ENCODE data around the gene SLIT1.

Gene SLIT1

DNA sequence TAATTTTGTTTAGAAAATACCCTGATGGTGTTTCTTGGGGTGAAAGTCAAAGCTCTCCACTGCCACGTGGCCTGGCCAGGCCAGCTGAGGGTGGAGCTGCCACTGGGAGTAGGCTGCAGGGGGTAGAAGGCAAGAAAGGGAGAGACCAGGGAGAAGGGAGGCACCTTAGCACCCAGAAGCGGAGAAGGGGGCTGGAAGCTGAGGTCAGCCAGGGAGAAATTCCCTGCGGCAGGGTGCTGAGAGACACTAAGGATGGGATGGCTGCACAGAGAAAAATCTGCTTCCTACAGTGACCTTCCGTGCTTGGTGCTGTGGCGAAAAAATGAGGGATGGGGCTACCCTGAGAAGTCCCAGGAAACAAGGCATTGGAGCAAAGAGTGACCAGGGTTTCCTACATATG lies 143.7 kb downstream of the SLIT1 start:
- Histone ChIP-seq H3K18ac (ENCODE audit: low read depth in 1 of 2, low read length in 2 of 2) (no peak overlapping the region), H2AK5ac (ENCODE audit: low read length, severe bottlenecking) (no peak overlapping the region), H4K91ac (ENCODE audit: low read length) (no peak overlapping the region), H3K79me1 (replicated peaks; ENCODE audit: low read length, poor library complexity, severe bottlenecking) (no peaks in the 10 kb centered on the region), H3K4me2 (ENCODE audit: low read length, poor library complexity, severe bottlenecking) (no peak overlapping the region), H3K9ac (ENCODE audit: low read length) (no peak overlapping the region), H2BK12ac (ENCODE audit: low read length in 2 of 2) (no peak overlapping the region), H2AFZ (ENCODE audit: low read depth, low read length) (no peak overlapping the region), H2BK15ac (ENCODE audit: low read depth, poor library complexity, severe bottlenecking) (no peak overlapping the region), H2BK120ac (ENCODE audit: low read depth, low read length) (no peak overlapping the region), H3K27ac (ENCODE audit: low read length, poor library complexity, severe bottlenecking) (no peak overlapping the region), H3K36me3 (ENCODE audit: control insufficient read depth in 1 of 2, insufficient read depth in 2 of 2, low read depth in 1 of 2, low read length in 2 of 2) (no peaks in the 10 kb centered on the region), H2BK5ac (ENCODE audit: low read depth, low read length, poor library complexity, severe bottlenecking) (no peak overlapping the region), H3K4me3 (ENCODE audit: insufficient read depth in 1 of 2, low read depth in 1 of 2, low read length in 2 of 2) (no peak overlapping the region), H3K14ac (ENCODE audit: low read length in 2 of 2) (no peak overlapping the region), H3K23ac (ENCODE audit: low read length in 2 of 2) (no peak overlapping the region), H3K9me3 (ENCODE audit: control insufficient read depth, low read length) (peaks cover 5% of the 10 kb centered on the region), H3K4me1 (ENCODE audit: control insufficient read depth, insufficient read depth, low read depth, low read length) (peaks cover 8% of the 10 kb centered on the region), H4K8ac (ENCODE audit: low read length) (no peak overlapping the region), H3K4ac (ENCODE audit: low read depth in 1 of 2, low read length in 2 of 2) (no peak overlapping the region), H3K27me3 (ENCODE audit: control insufficient read depth in 1 of 2, insufficient read depth in 1 of 2, low read length in 2 of 2) (peaks cover 10 to 13% of the 10 kb centered on the region in 2 experiments)
- 79% methylated on average over 5 of the region's 5 CpGs for WGBS
- no peak for DNase-seq

- WGBS: 82% methylated on average over 7 of the region's 8 CpGs
- Histone ChIP-seq H3K27me3 (ENCODE audit: control insufficient read depth in 1 of 2, insufficient read depth in 1 of 2, low read length in 2 of 2) (peaks cover 10 to 14% of the 10 kb centered on the region in 2 experiments), H3K4me3 (ENCODE audit: insufficient read depth in 1 of 2, low read depth in 1 of 2, low read length in 2 of 2) (no peak overlapping the region), H2AK5ac (ENCODE audit: low read length, severe bottlenecking) (no peak overlapping the region), H3K27ac (ENCODE audit: low read length, poor library complexity, severe bottlenecking) (no peak overlapping the region), H2AFZ (ENCODE audit: low read depth, low read length) (no peak overlapping the region), H2BK5ac (ENCODE audit: low read depth, low read length, poor library complexity, severe bottlenecking) (no peak overlapping the region), H3K4me1 (ENCODE audit: control insufficient read depth, insufficient read depth, low read depth, low read length) (peaks cover 8% of the 10 kb centered on the region), H3K79me1 (replicated peaks; ENCODE audit: low read length, poor library complexity, severe bottlenecking) (no peaks in the 10 kb centered on the region), H3K36me3 (ENCODE audit: control insufficient read depth in 1 of 2, insufficient read depth in 2 of 2, low read depth in 1 of 2, low read length in 2 of 2) (no peaks in the 10 kb centered on the region), H3K18ac (ENCODE audit: low read depth in 1 of 2, low read length in 2 of 2) (no peak overlapping the region), H2BK12ac (ENCODE audit: low read length in 2 of 2) (no peak overlapping the region), H4K8ac (ENCODE audit: low read length) (no peak overlapping the region), H3K14ac (ENCODE audit: low read length in 2 of 2) (no peak overlapping the region), H2BK120ac (ENCODE audit: low read depth, low read length) (no peak overlapping the region), H3K4me2 (ENCODE audit: low read length, poor library complexity, severe bottlenecking) (no peak overlapping the region), H3K23ac (ENCODE audit: low read length in 2 of 2) (no peak overlapping the region), H3K9ac (ENCODE audit: low read length) (no peak overlapping the region), H2BK15ac (ENCODE audit: low read depth, poor library complexity, severe bottlenecking) (no peak overlapping the region), H3K9me3 (ENCODE audit: control insufficient read depth, low read length) (peaks cover 5% of the 10 kb centered on the region), H3K4ac (ENCODE audit: low read depth in 1 of 2, low read length in 2 of 2) (no peak overlapping the region), H4K91ac (ENCODE audit: low read length) (no peak overlapping the region)
- DNase-seq: no peak
These were observed 145.1 kb downstream of the SLIT1 start for GRCh38 chr10:97040706-97041105.

- Histone ChIP-seq H3K9ac (ENCODE audit: low read length) (no peak overlapping the region), H3K4ac (ENCODE audit: low read depth in 1 of 2, low read length in 2 of 2) (no peak overlapping the region), H3K4me3 (ENCODE audit: insufficient read depth in 1 of 2, low read depth in 1 of 2, low read length in 2 of 2) (no peak overlapping the region), H3K27me3 (ENCODE audit: control insufficient read depth in 1 of 2, insufficient read depth in 1 of 2, low read length in 2 of 2) (peaks cover 15 to 19% of the 10 kb centered on the region in 2 experiments), H3K14ac (ENCODE audit: low read length in 2 of 2) (no peak overlapping the region), H2BK120ac (ENCODE audit: low read depth, low read length) (no peak overlapping the region), H2BK5ac (ENCODE audit: low read depth, low read length, poor library complexity, severe bottlenecking) (no peak overlapping the region), H4K91ac (ENCODE audit: low read length) (no peak overlapping the region), H2AFZ (ENCODE audit: low read depth, low read length) (no peak overlapping the region), H3K18ac (ENCODE audit: low read depth in 1 of 2, low read length in 2 of 2) (no peak overlapping the region), H3K27ac (ENCODE audit: low read length, poor library complexity, severe bottlenecking) (no peak overlapping the region), H2BK12ac (ENCODE audit: low read length in 2 of 2) (no peak overlapping the region), H3K4me2 (ENCODE audit: low read length, poor library complexity, severe bottlenecking) (no peak overlapping the region), H3K23ac (ENCODE audit: low read length in 2 of 2) (no peak overlapping the region), H3K79me1 (replicated peaks; ENCODE audit: low read length, poor library complexity, severe bottlenecking) (no peaks in the 10 kb centered on the region), H3K36me3 (ENCODE audit: control insufficient read depth in 1 of 2, insufficient read depth in 2 of 2, low read depth in 1 of 2, low read length in 2 of 2) (no peaks in the 10 kb centered on the region), H2AK5ac (ENCODE audit: low read length, severe bottlenecking) (no peak overlapping the region), H4K8ac (ENCODE audit: low read length) (no peak overlapping the region), H2BK15ac (ENCODE audit: low read depth, poor library complexity, severe bottlenecking) (no peak overlapping the region), H3K9me3 (ENCODE audit: control insufficient read depth, low read length) (peaks cover 5% of the 10 kb centered on the region), H3K4me1 (ENCODE audit: control insufficient read depth, insufficient read depth, low read depth, low read length) (peaks cover 8% of the 10 kb centered on the region)
- DNase-seq: no peak
- WGBS: 97% methylated on average over 8 of the region's 9 CpGs
These were observed 145.5 kb downstream of the SLIT1 start for GRCh38 chr10:97040248-97040584.

DNA sequence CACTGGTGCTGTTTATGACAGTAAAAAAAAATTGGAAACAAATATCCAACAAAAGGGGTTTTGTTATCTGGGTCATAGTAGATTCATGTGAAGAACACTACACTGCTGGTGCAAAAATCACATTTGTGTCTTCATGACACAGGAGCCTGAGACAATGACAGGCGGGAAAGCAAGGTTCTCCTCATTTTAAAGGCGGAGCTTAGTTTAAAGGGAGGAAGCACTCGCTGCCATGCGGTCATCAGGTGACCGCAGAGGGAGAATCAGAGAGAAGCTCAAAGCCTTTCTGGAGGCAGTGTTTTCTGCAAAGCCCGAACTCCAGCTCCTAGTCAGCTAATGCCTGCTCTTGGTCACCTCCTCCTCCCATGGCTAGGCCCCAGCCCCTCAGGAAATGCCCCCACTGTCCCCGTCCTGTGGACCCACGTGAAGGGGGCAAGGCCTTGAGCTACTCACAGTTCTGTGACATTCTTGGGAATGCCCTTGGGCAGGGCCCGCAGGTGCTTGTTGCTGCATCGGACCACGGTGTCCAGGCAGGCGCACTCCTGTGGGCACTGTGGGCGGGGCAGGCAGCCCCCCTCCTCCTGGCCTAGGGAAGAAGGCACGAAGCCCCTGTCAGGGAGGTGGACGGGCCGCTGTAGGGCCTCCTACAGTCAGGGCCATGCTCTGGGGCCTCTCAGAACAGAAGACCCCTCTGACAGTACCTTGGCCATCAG lies 146.1 kb downstream of the SLIT1 start:
- H2BK5ac ChIP-seq (ENCODE audit: low read depth, low read length, poor library complexity, severe bottlenecking): no peak overlapping the region
- no peak overlapping the region for H3K4ac ChIP-seq (ENCODE audit: low read depth in 1 of 2, low read length in 2 of 2)
- peaks cover 1% of the 10 kb centered on the region for H3K9me3 ChIP-seq (ENCODE audit: control insufficient read depth, low read length)
- H3K9ac ChIP-seq (ENCODE audit: low read length): no peak overlapping the region
- no peak overlapping the region for H3K27ac ChIP-seq (ENCODE audit: low read length, poor library complexity, severe bottlenecking)
- H3K27me3 ChIP-seq (ENCODE audit: control insufficient read depth in 1 of 2, insufficient read depth in 1 of 2, low read length in 2 of 2): peaks cover 20 to 24% of the 10 kb centered on the region in 2 experiments
- no peak overlapping the region for H3K18ac ChIP-seq (ENCODE audit: low read depth in 1 of 2, low read length in 2 of 2)
- peaks cover 8% of the 10 kb centered on the region for H3K4me1 ChIP-seq (ENCODE audit: control insufficient read depth, insufficient read depth, low read depth, low read length)
- H2BK120ac ChIP-seq (ENCODE audit: low read depth, low read length): no peak overlapping the region
- no peak overlapping the region for H3K4me3 ChIP-seq (ENCODE audit: insufficient read depth in 1 of 2, low read depth in 1 of 2, low read length in 2 of 2)
- H3K4me2 ChIP-seq (ENCODE audit: low read length, poor library complexity, severe bottlenecking): no peak overlapping the region
- H4K8ac ChIP-seq (ENCODE audit: low read length): no peak overlapping the region
- H3K79me1 ChIP-seq (replicated peaks; ENCODE audit: low read length, poor library complexity, severe bottlenecking): no peaks in the 10 kb centered on the region
- no peak overlapping the region for H2AK5ac ChIP-seq (ENCODE audit: low read length, severe bottlenecking)
- H3K36me3 ChIP-seq (ENCODE audit: control insufficient read depth in 1 of 2, insufficient read depth in 2 of 2, low read depth in 1 of 2, low read length in 2 of 2): no peaks in the 10 kb centered on the region
- H3K14ac ChIP-seq (ENCODE audit: low read length in 2 of 2): no peak overlapping the region
- H2BK12ac ChIP-seq (ENCODE audit: low read length in 2 of 2): no peak overlapping the region
- no peak overlapping the region for H3K23ac ChIP-seq (ENCODE audit: low read length in 2 of 2)
- DNase-seq: no peak
- WGBS: 86% methylated on average over 13 of the region's 16 CpGs
- no peak overlapping the region for H4K91ac ChIP-seq (ENCODE audit: low read length)
- H2BK15ac ChIP-seq (ENCODE audit: low read depth, poor library complexity, severe bottlenecking): no peak overlapping the region
- no peak overlapping the region for H2AFZ ChIP-seq (ENCODE audit: low read depth, low read length)

All from mesenchymal stem cell (in vitro differentiated cells and primary cell).